GM18870 (cell line): ENCODE measurements around the gene TMEM248.
A peak's percentile ranks its signal among the peaks of the same experiment; 100 is the strongest.
"Not testable (repeated sequence)": the region's sequence is repeated elsewhere in the genome, so short reads cannot be mapped to it uniquely, and the experiment has no call there.

ENCODE experiments used
- ATAC-seq: cut with Tn5 transposase; IDR thresholded peaks from one replicate; pipeline ENCODE4 v1.9.1; 2021; ENCODE audit warnings: moderate library complexity; ENCODE audit not compliant: unreplicated experiment

TMEM248 gene

GRCh38 chr7:66948480-66949109 lies 27.6 kb downstream of the TMEM248 start:
- ATAC-seq = no peak

GRCh38 chr7:66950311-66950710 lies 29.3 kb downstream of the TMEM248 start:
- no peak for ATAC-seq

GRCh38 chr7:66950763-66951162 lies 29.7 kb downstream of the TMEM248 start:
- no peak for ATAC-seq

GRCh38 chr7:66952343-66953043 lies 31.5 kb downstream of the TMEM248 start:
- ATAC-seq = no peak

GRCh38 chr7:66953044-66953427 lies 32.0 kb downstream of the TMEM248 start:
- ATAC-seq = no peak

- ATAC-seq = no peak
Observed at GRCh38 chr7:66957595-66958290, 36.7 kb downstream of the TMEM248 start.

GRCh38 chr7:66958538-66959350 lies 37.7 kb downstream of the TMEM248 start:
- no peak for ATAC-seq

- ATAC-seq = no peak
Observed at GRCh38 chr7:66960192-66960591, 39.2 kb downstream of the TMEM248 start.

- no peak for ATAC-seq
Observed at GRCh38 chr7:66961096-66961495, 40.1 kb downstream of the TMEM248 start.

GRCh38 chr7:66964411-66964810 lies 43.4 kb downstream of the TMEM248 start:
- no peak for ATAC-seq

GRCh38 chr7:66967029-66967428 lies 46.0 kb downstream of the TMEM248 start:
- ATAC-seq = no peak

GRCh38 chr7:66969001-66969400 lies 48.0 kb downstream of the TMEM248 start:
- ATAC-seq = not testable (repeated sequence)

GRCh38 chr7:66970310-66970709 lies 49.3 kb downstream of the TMEM248 start:
- no peak for ATAC-seq

GRCh38 chr7:66974986-66975590 lies 54.1 kb downstream of the TMEM248 start:
- ATAC-seq = no peak

GRCh38 chr7:66978312-66978711 lies 57.3 kb downstream of the TMEM248 start:
- not testable (repeated sequence) for ATAC-seq

- ATAC-seq = not testable (repeated sequence)
Observed at GRCh38 chr7:66979013-66979412, 58.0 kb downstream of the TMEM248 start.

- ATAC-seq = not testable (repeated sequence)
Observed at GRCh38 chr7:66980336-66980735, 59.3 kb downstream of the TMEM248 start.

- ATAC-seq = not testable (repeated sequence)
Observed at GRCh38 chr7:66989552-66989951, 68.5 kb downstream of the TMEM248 start.

- ATAC-seq = not testable (repeated sequence)
Observed at GRCh38 chr7:66994051-66994450, 73.0 kb downstream of the TMEM248 start.

- ATAC-seq = peak; percentile 28
Observed at GRCh38 chr7:66994691-66995049, 73.6 kb downstream of the TMEM248 start.
